ENCODE data around the gene LARP7.
A peak's percentile ranks its signal among the peaks of the same experiment; 100 is the strongest.
"Not testable (repeated sequence)": the region's sequence is repeated elsewhere in the genome, so short reads cannot be mapped to it uniquely, and the experiment has no call there.

The LARP7 gene

GRCh38 chr4:112636688-112637551 lies at the start of gene LARP7, which contains the start of gene ZGRF1:
Gene LARP7, plus strand, starts transcription at chr4:112637143. Its CDS starts 7,527 bp downstream, at chr4:112644670.
Gene ZGRF1, minus strand, starts transcription at chr4:112636909. Its CDS starts 3,733 bp downstream, at chr4:112633176.
- DNase-seq: peak; percentile 99

GRCh38 chr4:112589206-112589605 lies 47.7 kb upstream of the LARP7 start:
- no peak for DNase-seq

- DNase-seq: no peak
Measured at GRCh38 chr4:112591593-112591992, 45.4 kb upstream of the LARP7 start.

DNA sequence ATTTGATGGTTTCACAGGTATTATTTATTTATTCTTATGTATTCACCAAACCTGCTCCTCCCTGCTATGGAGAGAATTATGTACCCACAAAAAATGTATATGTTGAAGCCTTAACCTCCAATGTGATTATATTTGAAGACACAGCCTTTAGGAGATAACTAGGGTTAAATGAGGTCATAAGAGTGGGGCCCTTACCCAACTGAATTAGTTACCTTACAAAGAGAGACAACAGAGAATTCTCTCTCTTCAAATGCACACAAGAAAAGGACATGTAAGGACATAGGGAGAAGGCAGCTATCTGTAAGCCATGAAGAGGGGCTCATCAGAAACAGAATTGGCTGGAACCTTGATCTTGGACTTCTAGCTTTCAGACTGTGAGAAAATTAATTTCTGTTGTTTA lies 44.2 kb upstream of the LARP7 start:
- DNase-seq: no peak

GRCh38 chr4:112593438-112594133 lies 43.4 kb upstream of the LARP7 start:
- DNase-seq: no peak

GRCh38 chr4:112594993-112595392 lies 42.0 kb upstream of the LARP7 start:
- no peak for DNase-seq

GRCh38 chr4:112604589-112604988 lies 32.4 kb upstream of the LARP7 start:
- DNase-seq: peak; percentile 1 to 50

GRCh38 chr4:112612814-112613213 lies 24.1 kb upstream of the LARP7 start:
- DNase-seq: not testable (repeated sequence)

- DNase-seq: no peak
Measured at GRCh38 chr4:112616984-112617383, 20.0 kb upstream of the LARP7 start.

DNA sequence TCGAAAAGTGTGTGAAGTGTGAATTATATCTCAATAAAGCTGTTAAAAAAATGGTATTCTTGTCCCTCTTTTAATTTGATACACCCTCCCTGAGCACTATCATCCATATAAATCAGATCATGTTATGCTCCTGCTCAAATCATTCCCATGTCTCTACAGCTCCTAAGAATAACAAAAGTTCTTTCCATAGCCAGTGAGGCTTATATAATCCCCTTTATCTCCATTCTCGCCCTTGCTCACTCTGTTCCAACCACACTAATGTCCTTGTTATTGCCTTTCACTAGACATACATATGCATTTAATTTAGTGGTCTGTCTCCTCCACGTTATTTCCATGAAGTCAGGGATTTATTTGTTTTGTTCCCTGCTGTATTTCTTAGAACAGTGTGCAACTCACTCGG lies 10.7 kb upstream of the LARP7 start:
- DNase-seq: no peak

DNA sequence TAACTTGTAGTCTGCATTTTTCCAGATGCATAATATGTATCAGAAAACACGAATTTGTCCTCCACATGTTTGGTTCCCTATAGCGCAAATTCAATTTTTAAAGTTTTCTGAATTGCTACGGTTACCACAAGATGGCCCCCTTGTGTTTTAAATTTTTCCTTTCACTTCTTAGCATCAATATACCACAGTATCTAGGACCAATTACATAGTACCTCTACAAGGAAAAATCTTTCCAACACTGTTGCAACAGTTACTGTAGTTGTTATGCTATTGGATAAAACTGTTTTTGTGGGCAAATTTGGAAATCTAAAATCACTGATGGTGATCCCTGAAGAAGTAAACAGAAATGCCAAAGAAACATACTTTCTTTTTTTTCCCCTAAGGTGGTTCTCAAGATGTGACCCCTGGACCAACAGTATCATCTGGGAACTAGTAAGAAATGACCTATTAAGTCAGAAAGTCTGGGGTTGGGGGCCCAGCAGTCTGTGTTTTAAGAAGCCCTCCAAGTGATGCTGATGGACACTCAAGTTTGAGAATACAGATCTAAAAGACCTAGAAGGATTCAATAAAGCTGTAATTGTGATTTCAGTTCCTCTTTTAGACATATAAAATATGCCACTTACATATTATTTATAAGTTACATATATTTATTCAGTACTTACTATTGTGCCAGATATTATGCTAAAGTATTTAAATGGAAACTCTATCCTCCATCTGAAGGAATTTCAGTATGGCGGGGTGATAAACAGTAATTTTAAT lies 3.3 kb upstream of the LARP7 start:
- peak in 1 of 2 donors; percentile 43 for DNase-seq

DNA sequence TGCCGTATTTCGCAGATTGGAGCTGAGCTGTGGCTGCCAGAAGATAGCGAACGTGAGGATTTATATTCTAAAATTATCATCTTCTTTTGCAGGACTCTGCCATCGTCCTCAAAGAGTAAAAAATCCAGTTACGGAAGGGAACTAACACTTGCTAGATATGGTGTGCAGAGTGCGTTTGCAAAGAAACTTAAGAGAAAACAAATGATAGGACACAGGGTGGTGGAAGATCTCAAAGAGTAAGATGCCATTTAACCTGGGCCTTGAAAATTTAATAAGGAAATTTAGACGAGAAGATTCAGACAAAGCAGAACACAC lies 566 bp downstream of the LARP7 start:
- no peak for DNase-seq

DNA sequence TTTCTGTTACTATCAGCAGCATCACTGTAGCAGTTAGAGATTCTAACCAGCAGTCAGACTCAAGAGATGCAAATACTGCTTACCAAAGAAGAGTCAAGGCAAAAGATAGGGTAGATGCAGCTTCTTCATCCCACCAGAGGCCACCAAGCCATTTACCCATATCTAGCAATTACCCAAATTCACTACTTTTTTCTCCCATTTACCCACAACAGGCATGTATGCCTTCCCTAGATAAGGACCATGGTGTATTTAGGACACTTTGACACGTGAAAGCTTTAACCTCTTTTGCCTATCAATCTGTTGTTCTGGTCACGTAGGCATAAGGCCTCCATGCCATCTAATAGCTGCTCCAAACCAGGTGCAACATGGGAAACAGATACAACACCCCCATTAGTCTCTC lies 5.6 kb downstream of the LARP7 start:
- DNase-seq: no peak

DNA sequence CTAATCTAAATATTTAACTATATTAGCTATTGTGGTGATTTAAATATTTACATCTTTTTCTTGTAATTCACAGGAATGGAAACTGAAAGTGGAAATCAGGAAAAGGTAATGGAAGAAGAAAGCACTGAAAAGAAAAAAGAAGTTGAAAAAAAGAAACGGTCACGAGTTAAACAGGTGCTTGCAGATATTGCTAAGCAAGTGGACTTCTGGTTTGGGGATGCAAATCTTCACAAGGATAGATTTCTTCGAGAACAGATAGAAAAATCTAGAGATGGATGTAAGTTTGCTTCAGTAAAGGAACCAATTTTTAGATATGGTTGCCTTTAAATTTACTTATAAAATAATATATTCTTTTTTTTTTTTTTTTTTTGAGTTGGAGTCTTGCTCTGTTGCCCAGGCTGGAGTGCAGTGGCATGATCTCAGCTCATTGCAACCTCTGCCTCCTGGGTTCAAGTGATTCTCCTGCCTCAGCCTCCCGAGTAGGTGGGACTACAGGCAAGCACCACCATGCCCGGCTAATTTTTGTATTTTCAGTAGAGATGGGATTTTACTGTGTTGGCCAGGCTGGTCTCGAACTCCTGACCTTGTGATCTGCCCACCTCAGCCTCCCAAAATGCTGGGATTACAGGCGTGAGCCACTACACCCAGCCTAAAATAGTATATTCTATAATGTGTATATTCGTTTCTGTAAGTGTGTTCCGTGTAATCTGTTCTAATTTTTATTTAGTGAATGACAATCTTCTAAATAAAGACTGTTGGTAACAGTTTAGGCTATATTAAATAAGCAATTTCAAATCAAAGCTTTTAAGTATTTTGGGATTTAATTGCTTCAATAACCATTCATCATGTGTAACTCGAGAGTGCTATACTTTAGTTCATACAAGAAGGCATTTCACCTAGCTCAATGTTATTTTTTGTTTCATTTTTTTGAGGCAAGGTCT lies 7.9 kb downstream of the LARP7 start:
- DNase-seq: not testable (repeated sequence)

GRCh38 chr4:112645541-112646329 lies 8.8 kb downstream of the LARP7 start:
- DNase-seq: no peak

DNA sequence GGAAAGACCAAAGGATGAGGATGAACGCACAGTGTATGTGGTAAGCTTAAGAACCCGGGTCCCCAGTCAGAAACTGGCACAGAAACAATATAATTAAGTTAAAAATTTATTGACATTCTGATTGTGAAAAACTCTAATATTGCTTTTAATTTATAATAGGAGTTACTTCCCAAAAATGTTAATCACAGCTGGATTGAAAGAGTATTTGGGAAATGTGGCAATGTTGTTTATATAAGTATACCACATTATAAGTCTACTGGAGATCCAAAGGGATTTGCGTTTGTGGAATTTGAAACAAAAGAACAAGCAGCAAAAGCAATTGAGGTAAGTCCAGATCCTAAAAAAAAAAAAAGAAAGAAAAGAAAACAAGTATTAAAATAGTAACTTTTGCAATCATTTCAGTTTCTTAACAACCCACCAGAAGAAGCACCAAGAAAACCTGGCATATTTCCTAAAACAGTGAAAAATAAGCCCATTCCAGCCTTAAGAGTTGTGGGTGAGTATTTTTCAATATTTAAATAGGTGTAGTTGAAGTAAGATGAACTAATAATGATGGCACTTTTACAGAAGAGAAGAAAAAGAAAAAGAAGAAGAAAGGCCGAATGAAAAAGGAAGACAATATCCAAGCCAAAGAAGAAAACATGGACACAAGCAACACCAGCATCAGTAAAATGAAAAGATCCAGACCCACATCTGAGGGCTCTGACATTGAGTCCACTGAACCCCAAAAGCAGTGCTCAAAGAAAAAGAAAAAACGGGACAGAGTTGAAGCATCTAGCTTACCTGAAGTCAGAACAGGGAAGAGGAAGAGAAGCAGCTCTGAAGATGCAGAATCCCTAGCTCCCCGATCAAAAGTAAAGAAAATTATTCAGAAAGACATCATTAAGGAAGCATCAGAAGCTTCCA lies 9.9 kb downstream of the LARP7 start:
- DNase-seq: no peak

- DNase-seq: no peak
Measured at GRCh38 chr4:112647785-112648184, 10.8 kb downstream of the LARP7 start.

DNA sequence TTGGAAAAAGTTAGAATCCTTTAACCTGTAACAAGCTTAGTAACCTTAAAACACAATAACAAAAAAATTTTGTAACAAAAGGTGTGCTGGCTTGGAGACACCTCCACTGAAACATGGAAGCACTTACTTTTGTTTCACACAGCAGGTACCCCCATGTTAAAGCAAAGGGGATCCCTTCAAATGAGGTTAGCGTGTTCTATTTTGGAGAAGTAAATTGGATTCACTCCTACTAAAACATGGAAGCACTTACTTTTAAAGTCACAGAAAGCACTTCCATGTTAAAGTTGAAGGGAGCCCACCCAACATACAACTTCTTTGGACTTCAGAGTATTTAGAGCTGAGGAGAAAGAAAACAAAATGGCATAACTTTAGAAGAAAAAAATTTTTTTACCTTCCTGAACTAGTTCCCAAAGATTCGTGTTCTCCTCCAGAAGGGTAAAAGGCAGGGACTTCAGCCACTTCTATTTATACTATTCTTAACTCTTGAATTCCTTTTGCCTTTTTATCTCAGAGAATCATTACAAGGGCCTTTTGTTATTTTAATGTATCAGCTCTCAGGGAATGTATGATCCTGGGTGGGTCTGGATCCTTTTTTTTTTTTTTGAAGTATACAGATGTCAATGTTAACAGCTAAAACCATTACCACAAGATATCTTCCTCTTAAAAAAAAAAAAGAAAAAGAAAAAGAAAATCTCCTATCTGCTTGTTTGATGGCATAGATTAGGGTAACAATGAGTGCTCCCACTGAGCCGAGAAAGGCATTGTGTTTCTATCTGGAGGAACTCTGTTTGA lies 11.5 kb downstream of the LARP7 start:
- DNase-seq: no peak

GRCh38 chr4:112649055-112649408 lies 12.1 kb downstream of the LARP7 start:
- no peak for DNase-seq

GRCh38 chr4:112650332-112650731 lies 13.4 kb downstream of the LARP7 start:
- DNase-seq: no peak

Data from CD4-positive, alpha-beta T cell treated with Interleukin-1 beta for 1 hour (primary cell).